Renal cortex interstitium (tissue), 11 donors: ENCODE measurements around the gene MTG1. TPM values are rescaled to one million over a fixed set of nuclear protein-coding genes. Genes with fewer than 3 reads are reported as not detected.
"Not testable (repeated sequence)": the region's sequence is repeated elsewhere in the genome, so short reads cannot be mapped to it uniquely, and the experiment has no call there.

Experiments
- DNase-seq, 11 donors: peaks; one replicate each; pipeline ENCODE4 v3.0.0-alpha.2; 2013; ENCODE audit warnings: low read depth in 9 of 11, low spot score in 4 of 11; ENCODE audit errors: extremely low read depth in 1 of 11
- polyA plus RNA-seq, 3 donors: library from polyadenylated mRNA; unstranded; fragments of 120-200 nt; gene quantifications; one replicate each; pipeline ENCODE4 v1.2.1, GENCODE V29; 2013; ENCODE audit not compliant: insufficient read length in 3 of 3

Gene MTG1
- polyA plus RNA-seq, 3 donors = 59.4 to 88.6 (median 67.3) TPM

- no peak for DNase-seq
Measured at GRCh38 chr10:133355991-133356390, 38.0 kb upstream of the MTG1 start.

DNA sequence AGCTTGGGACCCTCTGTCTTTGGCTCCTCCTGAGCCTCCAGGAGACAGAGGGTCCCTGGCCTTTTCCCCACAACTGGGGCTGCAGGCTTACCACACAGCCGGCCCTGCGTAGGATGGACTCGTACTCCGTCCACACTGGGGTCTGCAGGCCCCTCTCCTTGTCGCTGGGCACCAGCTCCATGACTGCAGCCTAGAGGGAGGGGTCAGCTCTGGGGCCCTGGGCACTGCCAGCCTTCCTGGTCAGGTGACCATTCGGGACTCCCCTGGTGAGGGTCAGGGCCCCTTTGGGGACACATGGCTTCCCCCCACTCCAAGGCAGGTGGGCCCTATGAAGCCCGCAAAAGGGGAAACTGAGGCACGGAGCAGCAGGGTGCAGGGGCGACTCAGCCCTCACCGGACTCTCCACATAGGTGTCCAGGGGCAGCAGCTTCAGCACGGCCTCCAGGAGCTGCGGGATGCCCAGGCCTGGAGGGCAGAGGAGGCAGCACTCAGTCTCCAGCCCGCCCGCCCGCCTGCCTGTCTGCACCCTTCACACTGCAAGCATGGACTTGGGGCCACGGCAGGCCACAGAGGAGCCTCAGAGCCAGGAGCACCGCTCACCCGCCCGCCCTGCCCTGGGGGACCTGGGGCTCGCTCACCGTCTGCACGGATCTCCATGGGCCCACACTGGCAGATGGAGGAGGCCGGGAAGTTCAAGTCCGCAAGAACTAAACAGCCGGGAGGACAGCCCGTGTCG, 37.2 kb upstream of the MTG1 start:
- DNase-seq = no peak

DNA sequence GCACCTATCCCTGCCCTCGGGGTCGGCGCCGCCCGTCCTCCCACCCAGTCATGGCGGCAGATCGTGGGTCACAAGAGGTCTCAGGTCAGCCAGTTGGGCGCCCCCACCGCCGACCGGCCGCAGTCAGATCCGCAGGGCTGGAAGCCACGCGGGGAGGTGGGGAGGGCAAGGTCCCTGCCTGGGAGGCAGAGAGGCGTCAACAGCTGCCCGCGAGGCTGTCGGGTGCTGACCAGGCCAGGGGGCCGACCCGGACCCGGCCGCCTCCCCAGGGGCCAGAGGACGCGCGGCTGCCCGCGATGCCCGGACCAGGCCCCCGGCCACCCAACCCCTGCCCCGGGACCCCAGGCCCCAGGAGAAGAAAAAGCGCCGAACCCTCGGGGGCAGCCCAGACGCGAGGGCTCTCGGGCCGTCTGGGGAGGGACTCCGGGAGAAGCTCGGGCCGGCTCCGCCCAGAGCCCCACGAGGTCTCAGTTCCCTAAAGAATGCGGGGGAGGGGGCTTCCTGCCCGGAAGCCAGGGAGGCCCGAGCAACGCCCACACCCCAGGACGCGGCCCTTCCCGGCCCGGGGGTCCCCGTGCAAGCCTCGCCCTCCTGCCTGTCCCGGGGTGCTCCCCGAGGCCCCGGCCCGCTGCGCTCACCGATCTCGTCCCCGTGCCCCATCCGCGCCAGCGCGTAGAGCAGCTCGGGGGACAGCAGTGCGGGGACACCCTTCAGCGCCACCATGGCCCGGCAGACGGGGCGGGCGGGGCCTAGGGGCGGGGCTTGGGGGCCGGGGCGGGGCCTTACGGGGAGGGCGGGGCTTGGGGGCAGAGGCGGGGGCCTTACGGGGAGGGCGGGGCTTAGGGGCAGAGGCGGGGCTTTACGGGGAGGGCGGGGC, 36.4 kb upstream of the MTG1 start, which contains the start of gene FUOM:
TSS of gene FUOM (minus strand) at position 735 of the 877 bp plus-strand sequence. CDS start at position 723, 12 bp downstream.
- peak in 10 of 11 donors; percentile 45 to 80 (median 76) for DNase-seq

DNA sequence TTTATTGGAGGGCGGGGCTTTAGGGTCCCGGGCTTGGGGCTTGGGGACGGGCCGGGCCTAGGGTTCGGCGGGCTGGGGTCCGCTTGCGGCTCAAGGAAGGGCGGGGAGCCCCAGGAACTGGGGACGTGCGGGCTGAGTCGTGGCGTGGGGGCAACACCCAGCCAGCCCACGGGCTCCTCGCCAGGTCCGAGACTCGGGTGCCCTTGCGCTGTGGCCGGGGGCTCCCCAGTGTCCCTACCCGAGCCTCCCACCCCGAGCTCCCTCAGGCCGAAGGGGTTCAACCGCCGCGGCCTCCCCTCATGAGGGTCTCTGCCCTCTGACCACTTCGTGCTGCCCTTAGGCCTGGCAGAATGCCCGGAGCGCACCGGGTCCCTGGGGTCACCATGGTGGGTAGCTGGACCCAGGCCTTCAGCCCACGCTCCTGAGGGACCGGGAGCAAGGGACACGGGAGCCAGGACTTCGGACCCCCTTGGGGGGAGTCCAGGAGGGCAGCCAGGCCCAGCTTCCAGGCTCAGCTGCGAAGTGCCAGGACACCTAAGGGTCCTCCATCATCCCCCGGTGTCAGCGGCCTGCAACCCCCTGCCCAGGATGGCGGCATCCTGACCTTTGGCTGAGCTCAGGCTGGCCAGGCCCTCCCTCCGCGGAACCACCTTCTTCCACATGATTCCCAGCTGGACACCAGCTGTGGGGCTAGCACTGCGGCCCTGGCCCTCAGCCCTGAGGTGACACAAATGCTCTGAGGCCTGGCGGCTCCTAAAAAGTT, 35.6 kb upstream of the MTG1 start:
- DNase-seq = no peak

DNA sequence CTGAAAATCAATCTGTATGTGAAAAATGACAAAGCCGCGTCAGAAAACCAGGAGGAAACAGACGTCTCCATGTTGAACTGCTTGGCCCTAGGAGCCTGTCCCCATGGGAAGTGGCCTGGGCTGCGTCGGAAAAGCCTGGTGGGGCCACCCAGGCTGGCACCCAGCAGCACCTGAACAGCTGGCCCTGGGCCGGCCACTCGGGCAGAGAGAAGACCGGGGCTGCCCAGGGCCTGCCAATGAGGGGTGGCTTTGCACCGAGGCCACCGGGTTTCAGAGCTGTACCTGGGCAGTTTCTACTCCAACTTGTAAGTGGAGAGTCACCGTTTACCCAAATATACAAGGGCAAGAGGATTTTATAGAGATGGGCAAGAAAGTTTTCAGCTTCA, 35.0 kb upstream of the MTG1 start:
- DNase-seq = no peak

DNA sequence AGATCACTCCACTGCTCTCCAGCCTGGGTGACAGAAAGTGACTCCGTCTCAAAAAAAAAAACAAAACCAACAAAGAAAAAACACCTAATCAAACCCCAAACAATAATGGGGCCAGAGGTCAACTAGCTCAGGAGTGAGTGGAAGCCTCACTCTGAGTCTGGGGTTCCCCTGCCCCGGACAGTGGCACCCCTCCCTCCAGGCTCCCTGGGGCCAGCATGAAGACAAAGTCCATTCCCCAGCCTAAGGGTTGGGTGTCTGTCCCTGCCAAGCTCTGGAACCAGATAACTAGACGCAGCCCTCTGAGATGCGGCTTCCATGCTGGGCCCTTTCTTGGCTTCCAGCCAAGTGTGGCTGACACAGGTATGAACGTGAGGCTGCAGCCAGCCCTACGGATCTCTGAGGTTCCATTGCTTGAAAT, 34.4 kb upstream of the MTG1 start:
- DNase-seq = peak in 1 of 11 donors; percentile 20

- DNase-seq = no peak
Measured at GRCh38 chr10:133359972-133360610, 33.9 kb upstream of the MTG1 start.

DNA sequence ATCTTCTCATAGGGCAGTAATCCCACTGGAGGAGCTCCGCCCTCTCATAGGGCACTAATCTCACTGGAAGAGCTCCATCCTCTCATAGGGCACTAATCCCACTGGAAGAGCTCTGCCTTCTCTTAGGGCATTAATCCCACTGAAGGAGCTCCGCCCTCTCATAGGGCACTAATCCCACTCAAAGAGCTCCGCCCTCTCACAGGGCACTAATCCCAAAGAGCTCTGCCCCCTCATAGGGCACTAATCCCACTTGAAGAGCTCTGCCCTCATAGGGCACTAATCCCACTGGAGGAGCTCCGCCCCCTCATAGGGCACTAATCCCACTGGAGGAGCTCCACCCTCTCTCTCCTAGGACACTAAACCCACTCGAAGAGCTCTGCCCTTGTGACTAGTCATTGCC, 32.7 kb upstream of the MTG1 start:
- no peak for DNase-seq

DNA sequence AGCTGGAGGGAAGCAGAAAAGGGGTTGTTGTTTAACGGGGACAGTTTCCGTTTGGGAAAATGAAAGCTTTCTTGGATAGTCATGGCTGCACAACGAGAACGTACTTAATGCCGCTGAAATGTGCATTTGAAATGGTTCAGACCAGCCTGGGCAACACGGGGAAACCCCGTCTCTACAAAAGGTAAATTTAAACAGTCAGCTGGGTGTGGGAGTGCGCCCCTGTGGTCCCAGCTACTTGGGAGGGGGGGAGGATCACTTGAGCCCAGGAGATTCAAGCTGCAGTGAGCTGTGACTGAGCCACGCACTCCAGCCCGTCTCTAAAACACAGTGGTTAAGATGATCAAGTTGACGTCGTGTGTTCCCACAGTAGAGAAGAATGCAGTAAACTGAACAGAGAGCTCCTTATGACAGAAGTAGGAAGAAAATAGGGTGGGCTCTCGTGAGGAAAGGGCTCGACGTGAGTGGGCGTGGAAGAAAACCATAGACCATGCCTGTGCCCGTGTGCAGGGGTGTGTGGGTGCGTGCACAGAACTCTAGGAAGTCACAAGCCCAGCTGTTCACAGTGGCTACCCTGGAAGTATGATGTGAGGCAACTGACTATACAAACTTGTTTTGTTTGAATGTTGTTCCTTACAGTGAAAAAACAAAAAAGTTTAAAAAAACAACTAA, 32.0 kb upstream of the MTG1 start:
- DNase-seq = no peak

- no peak for DNase-seq
Measured at GRCh38 chr10:133362846-133363245, 31.1 kb upstream of the MTG1 start.

DNA sequence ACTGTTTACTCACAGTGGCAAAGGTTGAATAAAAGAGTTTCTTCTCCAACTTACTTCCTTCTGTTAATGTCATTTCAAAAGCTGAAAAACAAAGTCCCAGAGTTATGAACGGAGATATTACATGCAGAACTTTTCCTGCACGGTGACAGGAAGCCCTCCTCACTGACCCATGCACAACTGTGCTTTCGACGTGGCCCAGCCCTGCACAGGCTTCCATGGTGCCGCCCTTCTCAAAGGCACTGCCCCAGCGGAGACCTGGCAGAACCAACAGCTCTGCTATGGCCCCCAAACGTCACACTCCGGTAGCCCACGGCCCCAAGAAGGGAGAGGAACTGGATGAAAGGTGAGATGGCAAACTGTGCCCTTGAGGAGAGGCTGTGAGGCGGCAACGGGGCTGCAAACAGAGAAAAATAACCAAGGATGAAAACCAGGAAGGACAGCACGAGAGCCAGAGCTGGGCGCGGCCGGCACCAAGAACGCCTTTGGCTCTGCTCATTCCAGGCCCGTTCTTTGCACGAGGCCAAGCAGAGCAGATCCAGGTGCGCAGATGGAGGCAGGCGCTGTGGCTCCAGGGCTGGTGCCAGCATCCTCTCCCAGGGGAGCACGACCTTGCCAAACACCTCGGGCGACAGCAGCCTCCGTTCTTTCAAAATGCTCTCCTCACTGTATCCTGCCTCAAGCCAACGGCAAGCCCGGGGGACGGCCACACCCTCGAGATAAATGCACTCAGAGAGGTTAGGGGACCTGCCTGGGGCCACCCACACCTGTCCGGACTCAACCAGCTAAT, 29.1 kb upstream of the MTG1 start:
- no peak for DNase-seq

GRCh38 chr10:133365461-133366129, 28.4 kb upstream of the MTG1 start:
- DNase-seq = no peak

GRCh38 chr10:133366130-133366478, 27.9 kb upstream of the MTG1 start:
- no peak for DNase-seq

DNA sequence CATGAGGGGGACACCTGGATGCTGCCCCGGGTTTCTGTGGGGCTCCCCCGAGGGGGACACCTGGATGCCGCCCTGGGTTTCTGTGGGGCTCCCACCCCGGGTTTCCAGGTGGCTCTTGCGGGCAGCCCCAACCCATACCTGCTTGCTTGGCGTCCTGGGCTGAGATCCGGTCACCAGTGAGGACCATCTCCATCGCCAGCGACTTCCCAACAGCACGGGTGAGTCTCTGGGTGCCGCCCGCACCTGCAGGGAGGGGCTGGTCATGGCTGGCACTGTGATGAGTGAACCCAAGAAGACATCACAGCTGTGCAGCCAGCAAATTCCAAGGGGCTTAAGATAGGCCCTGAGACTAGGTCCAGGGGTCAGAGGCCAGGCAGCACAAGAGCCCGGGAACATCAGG, 27.2 kb upstream of the MTG1 start:
- no peak for DNase-seq

DNA sequence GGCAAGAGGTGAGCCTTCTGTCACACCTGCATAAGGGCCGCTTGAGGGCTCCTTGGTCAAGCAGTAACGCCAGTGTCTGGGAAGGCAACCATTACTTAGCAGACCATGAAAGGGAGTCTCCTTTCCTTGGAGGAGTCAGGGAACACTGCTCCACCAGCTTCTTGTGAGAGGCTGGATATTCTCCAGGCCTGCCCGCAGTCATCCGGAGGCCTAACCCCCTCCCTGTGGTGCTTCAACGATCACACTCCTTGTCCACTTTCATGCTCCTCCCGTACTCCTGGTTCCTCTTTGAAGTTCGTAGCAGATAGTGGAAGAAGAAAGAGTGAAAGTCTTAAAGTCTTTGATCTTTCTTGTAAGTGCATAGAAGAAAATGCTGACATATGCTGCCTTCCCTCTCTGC, 26.5 kb upstream of the MTG1 start:
- DNase-seq = not testable (repeated sequence)

DNA sequence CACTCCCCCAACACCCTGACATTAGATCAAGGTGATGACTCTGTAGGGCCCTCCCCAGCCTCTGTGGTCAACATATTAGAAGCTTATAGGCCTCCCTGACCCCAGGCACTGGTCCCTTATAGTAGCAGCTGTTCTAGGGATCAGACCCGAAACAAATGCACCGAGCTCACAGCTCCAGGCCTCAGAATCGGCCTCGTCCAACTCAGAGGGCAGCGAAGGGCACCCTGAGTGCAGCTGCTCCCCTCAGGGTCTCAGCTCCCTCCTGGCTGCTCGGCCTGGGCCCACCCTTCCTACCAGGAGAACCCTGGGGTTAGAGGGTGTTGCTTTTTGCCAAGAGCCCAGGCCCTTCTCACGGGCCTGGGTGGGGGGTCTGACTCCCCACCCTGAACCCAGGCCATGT, 25.8 kb upstream of the MTG1 start:
- DNase-seq = no peak

- DNase-seq = no peak
Measured at GRCh38 chr10:133370030-133370786, 23.7 kb upstream of the MTG1 start.
